NCI-H146 (cell line): ENCODE data around the gene CENPU.
"Not testable (repeated sequence)": the region's sequence is repeated elsewhere in the genome, so short reads cannot be mapped to it uniquely, and the experiment has no call there.

Source experiments
- DNase-seq: peaks from one replicate; lab custom pipeline; 2025; lab: John Stamatoyannopoulos, UW

The CENPU gene

GRCh38 chr4:184668096-184668495 lies 65.8 kb downstream of the CENPU start:
- no peak for DNase-seq

- no peak for DNase-seq
Observed at GRCh38 chr4:184666670-184667069, 67.2 kb downstream of the CENPU start.

- DNase-seq = no peak
Observed at GRCh38 chr4:184664445-184665210, 69.3 kb downstream of the CENPU start.

GRCh38 chr4:184662236-184662635 lies 71.7 kb downstream of the CENPU start:
- DNase-seq = no peak

GRCh38 chr4:184660978-184661377 lies 72.9 kb downstream of the CENPU start:
- DNase-seq = no peak

GRCh38 chr4:184657820-184658219 lies 76.1 kb downstream of the CENPU start:
- not testable (repeated sequence) for DNase-seq

GRCh38 chr4:184657144-184657543 lies 76.8 kb downstream of the CENPU start:
- DNase-seq = no peak

GRCh38 chr4:184655889-184656869 lies 77.7 kb downstream of the CENPU start:
- no peak for DNase-seq

GRCh38 chr4:184653650-184654049 lies 80.2 kb downstream of the CENPU start:
- no peak for DNase-seq

GRCh38 chr4:184652681-184653080 lies 81.2 kb downstream of the CENPU start:
- DNase-seq = not testable (repeated sequence)

GRCh38 chr4:184651899-184652298 lies 82.0 kb downstream of the CENPU start:
- DNase-seq = no peak

GRCh38 chr4:184649971-184650855 lies 83.7 kb downstream of the CENPU start:
- peak; percentile 43 for DNase-seq

GRCh38 chr4:184649026-184649970 lies 84.6 kb downstream of the CENPU start, which contains the start of the genes CASP3 and PRIMPOL:
Gene CASP3 (minus strand): TSS chr4:184649447. CDS start chr4:184638453, 10,994 bp downstream.
Gene PRIMPOL (plus strand): TSS chr4:184649738. CDS start chr4:184657141, 7,403 bp downstream.
- peak; percentile 91 for DNase-seq

- DNase-seq = peak; percentile 51
Observed at GRCh38 chr4:184648313-184649025, 85.4 kb downstream of the CENPU start.

GRCh38 chr4:184648054-184648312 lies 85.9 kb downstream of the CENPU start:
- DNase-seq = peak; percentile 10

GRCh38 chr4:184647266-184648053 lies 86.4 kb downstream of the CENPU start:
- DNase-seq = no peak

GRCh38 chr4:184645904-184646610 lies 87.8 kb downstream of the CENPU start:
- DNase-seq = no peak

GRCh38 chr4:184644553-184645307 lies 89.2 kb downstream of the CENPU start:
- no peak for DNase-seq
